Measurements from ENCODE around the gene FMNL3. TPM values are rescaled to one million over a fixed set of nuclear protein-coding genes. Genes with fewer than 3 reads are reported as not detected.
A peak's percentile ranks its signal among the peaks of the same experiment; 100 is the strongest.
"Not testable (repeated sequence)": the region's sequence is repeated elsewhere in the genome, so short reads cannot be mapped to it uniquely, and the experiment has no call there.

Gene FMNL3
- total RNA-seq, 6 experiments from 2014 or later: 2.1 to 4.9 (median 2.9) TPM

DNA sequence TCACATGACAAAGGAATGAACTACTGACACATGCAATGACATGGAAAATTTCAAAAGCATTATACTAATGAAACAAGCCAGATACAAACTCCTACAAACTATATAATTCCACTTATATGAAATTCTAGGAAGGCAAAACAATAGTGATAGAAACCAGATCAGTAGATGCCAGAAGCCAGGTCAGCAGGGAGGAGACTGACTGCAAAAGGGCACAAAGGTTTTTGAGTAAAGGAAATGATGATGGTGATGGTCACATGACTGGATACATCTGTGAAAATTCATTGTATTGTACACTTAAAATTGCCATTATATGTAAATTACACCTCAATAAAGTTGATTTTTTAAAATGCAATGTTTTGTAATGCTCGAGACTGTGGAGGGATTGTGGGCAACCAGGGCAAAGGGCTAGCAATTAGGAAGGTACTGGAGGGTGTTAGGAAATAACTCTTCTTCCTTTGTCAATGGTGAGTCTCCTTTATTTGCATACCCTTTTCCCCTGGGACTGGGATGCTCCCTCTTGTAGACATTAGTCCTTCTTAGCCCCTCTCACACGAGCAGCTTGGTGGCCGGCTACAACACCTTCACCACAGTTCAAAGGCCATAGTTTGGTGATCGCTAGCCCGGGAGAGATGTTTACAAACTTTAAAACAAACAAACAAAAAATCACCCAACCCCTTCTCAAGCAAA lies 90.5 kb downstream of the FMNL3 start:
- H3K4me1 ChIP-seq: peaks cover 0 to 9% (median 2%) of the 10 kb centered on the region in 4 donors
- no peak for ATAC-seq
- no peak overlapping the region for H3K27ac ChIP-seq
- H3K4me3 ChIP-seq: no peak overlapping the region
- no peaks in the 10 kb centered on the region for H3K36me3 ChIP-seq
- H3K27me3 ChIP-seq: no peaks in the 10 kb centered on the region
- H3K9me3 ChIP-seq: no peaks in the 10 kb centered on the region
- DNase-seq: no peak
- no peak for TF ChIP-seq POLR2A (IDR thresholded peaks at IDR 0.05)
- TF ChIP-seq, protein P1, sequence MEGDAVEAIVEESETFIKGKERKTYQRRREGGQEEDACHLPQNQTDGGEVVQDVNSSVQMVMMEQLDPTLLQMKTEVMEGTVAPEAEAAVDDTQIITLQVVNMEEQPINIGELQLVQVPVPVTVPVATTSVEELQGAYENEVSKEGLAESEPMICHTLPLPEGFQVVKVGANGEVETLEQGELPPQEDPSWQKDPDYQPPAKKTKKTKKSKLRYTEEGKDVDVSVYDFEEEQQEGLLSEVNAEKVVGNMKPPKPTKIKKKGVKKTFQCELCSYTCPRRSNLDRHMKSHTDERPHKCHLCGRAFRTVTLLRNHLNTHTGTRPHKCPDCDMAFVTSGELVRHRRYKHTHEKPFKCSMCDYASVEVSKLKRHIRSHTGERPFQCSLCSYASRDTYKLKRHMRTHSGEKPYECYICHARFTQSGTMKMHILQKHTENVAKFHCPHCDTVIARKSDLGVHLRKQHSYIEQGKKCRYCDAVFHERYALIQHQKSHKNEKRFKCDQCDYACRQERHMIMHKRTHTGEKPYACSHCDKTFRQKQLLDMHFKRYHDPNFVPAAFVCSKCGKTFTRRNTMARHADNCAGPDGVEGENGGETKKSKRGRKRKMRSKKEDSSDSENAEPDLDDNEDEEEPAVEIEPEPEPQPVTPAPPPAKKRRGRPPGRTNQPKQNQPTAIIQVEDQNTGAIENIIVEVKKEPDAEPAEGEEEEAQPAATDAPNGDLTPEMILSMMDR (IDR thresholded peaks at IDR 0.05): no peak
- intact Hi-C loops (cut with DNase I): no loop called here
- WGBS (ENCODE audit: insufficient coverage, low coverage, low lambda C conversion rate, missing lambda C conversion rate): 29% methylated on average over 5 of the region's 5 CpGs

DNA sequence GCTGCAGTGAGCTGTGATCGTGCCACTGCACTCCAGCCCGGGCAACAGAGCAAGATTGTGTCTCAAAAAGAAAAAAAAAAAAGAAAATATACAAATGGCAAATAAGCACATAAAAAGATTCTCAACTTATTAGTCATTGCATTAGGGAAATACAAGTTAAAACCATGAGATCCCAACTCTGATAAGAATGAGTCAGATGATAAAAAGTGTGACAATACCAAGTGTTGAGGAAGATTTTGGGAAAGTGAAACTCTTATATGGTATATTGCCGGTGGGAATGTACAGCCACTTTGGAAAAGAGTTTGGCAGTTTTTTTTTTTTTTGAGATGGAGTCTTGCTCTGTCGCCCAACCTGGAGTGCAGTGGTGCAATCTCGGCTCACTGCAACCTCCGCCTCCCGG lies 91.5 kb downstream of the FMNL3 start:
- ATAC-seq (no peak), DNase-seq (no peak)
- 100% methylated on average over 7 of the region's 7 CpGs for WGBS (ENCODE audit: insufficient coverage, low coverage, low lambda C conversion rate, missing lambda C conversion rate)
- H3K27ac ChIP-seq: no peak overlapping the region
- no peaks in the 10 kb centered on the region for H3K9me3 ChIP-seq
- no peak overlapping the region for H3K4me3 ChIP-seq
- H3K27me3 ChIP-seq: no peaks in the 10 kb centered on the region
- intact Hi-C loops (cut with DNase I): no loop called here
- H3K4me1 ChIP-seq: peaks cover 0 to 8% (median 2%) of the 10 kb centered on the region in 4 donors
- no peaks in the 10 kb centered on the region for H3K36me3 ChIP-seq
- no peak for TF ChIP-seq POLR2A (IDR thresholded peaks at IDR 0.05)
- TF ChIP-seq, protein P1 (IDR thresholded peaks at IDR 0.05): no peak

DNA sequence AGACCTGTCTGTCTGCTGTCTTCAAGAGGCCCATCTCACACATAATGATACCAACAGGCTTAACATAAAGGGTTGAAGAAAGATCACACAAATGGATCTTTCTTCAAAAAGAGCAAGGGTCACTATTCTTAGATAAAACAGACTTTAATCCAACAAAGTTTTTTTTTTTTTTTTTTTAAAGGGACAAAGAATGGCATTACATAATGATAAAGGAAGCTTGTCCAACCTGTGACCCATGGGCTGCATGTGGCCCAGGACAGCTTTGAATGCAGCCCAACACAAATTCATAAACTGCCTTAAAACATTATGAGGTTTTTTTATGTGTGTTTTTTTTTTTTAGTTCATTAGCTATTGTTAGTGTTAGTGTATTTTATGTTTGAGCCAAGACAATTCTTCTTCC lies 95.0 kb downstream of the FMNL3 start:
- ATAC-seq: peak in 1 of 4 donors; percentile 60
- intact Hi-C loops (cut with DNase I): no loop called here
- Histone ChIP-seq H3K4me3 (no peak overlapping the region), H3K9me3 (no peaks in the 10 kb centered on the region), H3K36me3 (no peaks in the 10 kb centered on the region), H3K27ac (no peak overlapping the region), H3K27me3 (no peaks in the 10 kb centered on the region), H3K4me1 (peaks cover 0 to 8% (median 2%) of the 10 kb centered on the region in 4 donors)
- DNase-seq: no peak
- TF ChIP-seq, protein P1 (IDR thresholded peaks at IDR 0.05): no peak
- no peak for TF ChIP-seq POLR2A (IDR thresholded peaks at IDR 0.05)

DNA sequence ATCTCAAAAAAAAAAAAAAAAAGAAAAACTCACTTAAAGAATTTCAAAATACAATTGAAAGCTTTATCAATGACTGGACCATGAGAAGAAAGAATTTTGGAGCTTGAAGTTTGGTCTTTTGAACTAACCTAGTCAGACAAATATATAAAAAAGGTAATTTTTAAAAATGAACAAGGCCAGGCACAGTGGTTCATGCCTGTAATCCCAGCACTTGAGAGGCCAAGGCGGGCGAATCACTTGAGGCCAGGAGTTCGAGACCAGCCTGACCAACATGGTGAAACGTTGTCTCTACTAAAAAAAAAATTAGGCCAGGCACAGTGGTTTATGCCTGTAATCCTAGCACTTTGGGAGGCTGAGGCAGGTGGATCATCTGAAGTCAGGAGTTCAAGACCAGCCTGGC lies 96.4 kb downstream of the FMNL3 start:
- H3K27ac ChIP-seq: not testable (repeated sequence)

DNA sequence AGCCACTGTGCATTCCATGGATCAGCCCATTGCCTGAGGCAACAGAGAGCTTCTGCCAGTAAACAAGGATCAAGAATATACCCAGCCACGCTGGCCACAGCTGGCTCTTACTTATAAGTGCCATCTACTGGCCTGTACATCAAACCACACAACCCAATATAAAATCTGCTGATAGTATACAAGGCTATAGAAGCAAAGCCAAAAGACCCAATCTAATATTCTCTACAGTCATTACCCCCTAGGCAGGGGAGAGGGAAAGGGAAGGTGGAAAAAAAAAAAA lies 97.4 kb downstream of the FMNL3 start:
- peaks cover 0 to 8% (median 2%) of the 10 kb centered on the region in 4 donors for H3K4me1 ChIP-seq
- no peak for ATAC-seq
- DNase-seq: no peak
- H3K36me3 ChIP-seq: no peaks in the 10 kb centered on the region
- no peak overlapping the region for H3K27ac ChIP-seq
- H3K9me3 ChIP-seq: no peaks in the 10 kb centered on the region
- TF ChIP-seq, protein P1 (IDR thresholded peaks at IDR 0.05): no peak
- no peak for TF ChIP-seq POLR2A (IDR thresholded peaks at IDR 0.05)
- 80% methylated on average over 1 of the region's 1 CpG for WGBS (ENCODE audit: insufficient coverage, low coverage, low lambda C conversion rate, missing lambda C conversion rate)
- H3K27me3 ChIP-seq: no peaks in the 10 kb centered on the region
- intact Hi-C loops (cut with DNase I): no loop called here
- H3K4me3 ChIP-seq: no peak overlapping the region

More for the DNA sequence above, 96.4 kb downstream of the FMNL3 start:
- WGBS (ENCODE audit: insufficient coverage, low coverage, low lambda C conversion rate, missing lambda C conversion rate): 84% methylated on average over 4 of the region's 4 CpGs
- H3K4me1 ChIP-seq; H3K27me3 ChIP-seq; intact Hi-C loops (cut with DNase I); ATAC-seq; DNase-seq; H3K36me3 ChIP-seq; H3K4me3 ChIP-seq; H3K9me3 ChIP-seq: not testable (repeated sequence)

All from right lobe of liver (tissue), 6 donors.